RCC 7860 (cell line): ENCODE results near the gene MAGI2.
A peak's percentile ranks its signal among the peaks of the same experiment; 100 is the strongest.
"Not testable (repeated sequence)": the region's sequence is repeated elsewhere in the genome, so short reads cannot be mapped to it uniquely, and the experiment has no call there.

Experiments used
- DNase-seq: peaks from one replicate; pipeline ENCODE4 v3.0.0-alpha.2; 2015; ENCODE audit warnings: low spot score
- FAIRE-seq: peaks from 2 replicates; lab custom pipeline; 2012; peaks lifted over from hg19 to GRCh38; lab: Jason Lieb, UNC

Gene MAGI2

GRCh38 chr7:78280276-78280675 lies 1173.2 kb downstream of the MAGI2 start:
- no peak for DNase-seq
- no peak for FAIRE-seq

- no peak for DNase-seq
- FAIRE-seq, result no peak
Observed at GRCh38 chr7:78279457-78279856, 1174.0 kb downstream of the MAGI2 start.

GRCh38 chr7:78279032-78279431 lies 1174.4 kb downstream of the MAGI2 start:
- peak; percentile 27 for DNase-seq
- no peak for FAIRE-seq

GRCh38 chr7:78267141-78267540 lies 1186.3 kb downstream of the MAGI2 start:
- FAIRE-seq (no peak), DNase-seq (no peak)

- FAIRE-seq (no peak), DNase-seq (no peak)
Observed at GRCh38 chr7:78265486-78265885, 1188.0 kb downstream of the MAGI2 start.

GRCh38 chr7:78265071-78265470 lies 1188.4 kb downstream of the MAGI2 start:
- FAIRE-seq (no peak), DNase-seq (no peak)

GRCh38 chr7:78264105-78264504 lies 1189.4 kb downstream of the MAGI2 start:
- FAIRE-seq, result no peak
- DNase-seq, result no peak

- FAIRE-seq (no peak), DNase-seq (no peak)
Observed at GRCh38 chr7:78261739-78262138, 1191.7 kb downstream of the MAGI2 start.

- no peak for FAIRE-seq
- DNase-seq, result no peak
Observed at GRCh38 chr7:78261302-78261701, 1192.2 kb downstream of the MAGI2 start.

GRCh38 chr7:78260826-78261225 lies 1192.6 kb downstream of the MAGI2 start:
- DNase-seq (no peak), FAIRE-seq (no peak)

- FAIRE-seq, result no peak
- DNase-seq, result no peak
Observed at GRCh38 chr7:78254726-78255055, 1198.8 kb downstream of the MAGI2 start.

GRCh38 chr7:78253850-78254725 lies 1199.4 kb downstream of the MAGI2 start:
- no peak for FAIRE-seq
- no peak for DNase-seq

GRCh38 chr7:78248867-78249266 lies 1204.6 kb downstream of the MAGI2 start:
- DNase-seq (no peak), FAIRE-seq (no peak)

GRCh38 chr7:78247910-78248689 lies 1205.4 kb downstream of the MAGI2 start:
- DNase-seq (no peak), FAIRE-seq (no peak)

- not testable (repeated sequence) for FAIRE-seq, DNase-seq
Observed at GRCh38 chr7:78240179-78240578, 1213.3 kb downstream of the MAGI2 start.

- no peak for FAIRE-seq
- DNase-seq, result no peak
Observed at GRCh38 chr7:78234634-78235033, 1218.8 kb downstream of the MAGI2 start.

GRCh38 chr7:78232806-78233205 lies 1220.7 kb downstream of the MAGI2 start:
- DNase-seq (no peak), FAIRE-seq (no peak)

- peak; percentile 33 for DNase-seq
- FAIRE-seq, result no peak
Observed at GRCh38 chr7:78226059-78226719, 1227.3 kb downstream of the MAGI2 start.

- FAIRE-seq (no peak), DNase-seq (no peak)
Observed at GRCh38 chr7:78225534-78225933, 1227.9 kb downstream of the MAGI2 start.

GRCh38 chr7:78224923-78225322 lies 1228.5 kb downstream of the MAGI2 start:
- FAIRE-seq (no peak), DNase-seq (no peak)

GRCh38 chr7:78223598-78223997 lies 1229.9 kb downstream of the MAGI2 start:
- FAIRE-seq (no peak), DNase-seq (no peak)
